Activated gamma-delta T cell (primary cell): Measurements from ENCODE around the gene CCDC60.
"Not testable (repeated sequence)": the region's sequence is repeated elsewhere in the genome, so short reads cannot be mapped to it uniquely, and the experiment has no call there.

Experiments used
- DNase-seq: peaks from one replicate; lab custom pipeline; 2025; lab: John Stamatoyannopoulos, UW

Gene CCDC60

GRCh38 chr12:119338593-119339363, 4.2 kb downstream of the CCDC60 start:
- DNase-seq: no peak

DNA sequence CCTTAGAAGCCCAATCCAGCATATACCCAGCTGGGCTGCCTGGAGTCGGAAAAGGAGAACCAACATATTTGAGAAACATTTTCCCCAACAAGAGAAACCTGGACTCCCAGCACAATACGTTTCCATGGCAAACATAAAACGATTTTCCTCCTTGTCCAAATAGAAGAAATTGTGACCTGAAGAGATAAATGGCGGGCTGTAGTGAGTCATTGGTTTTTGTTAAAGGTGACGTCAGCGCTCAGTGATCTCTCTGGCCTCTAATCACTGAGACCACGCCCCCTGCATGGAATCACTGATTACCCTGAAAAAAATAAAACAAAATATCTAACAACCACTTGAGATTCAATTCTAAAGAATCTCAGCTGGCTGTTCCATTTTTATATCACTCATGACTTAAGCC, 6.0 kb downstream of the CCDC60 start:
- DNase-seq: no peak

DNA sequence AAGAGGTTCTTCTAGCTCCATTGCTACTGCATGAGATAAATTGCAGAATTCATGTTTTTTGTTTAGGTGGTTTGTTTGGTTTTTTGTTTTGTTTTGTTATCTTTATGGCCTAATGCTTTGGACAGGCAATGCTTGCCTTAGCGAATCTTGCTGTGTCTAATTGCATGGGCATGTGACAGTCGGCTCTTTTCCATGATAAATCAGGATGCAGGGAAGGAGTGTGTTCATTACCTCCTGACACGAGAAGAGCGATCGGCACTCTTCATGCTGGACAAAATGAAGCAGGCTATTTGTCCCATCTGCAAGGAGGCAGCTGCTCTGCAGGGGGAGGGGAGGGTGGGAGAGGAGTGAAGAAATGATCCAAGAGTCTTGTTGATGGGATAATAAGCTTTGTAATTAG, 6.5 kb downstream of the CCDC60 start:
- DNase-seq: no peak

DNA sequence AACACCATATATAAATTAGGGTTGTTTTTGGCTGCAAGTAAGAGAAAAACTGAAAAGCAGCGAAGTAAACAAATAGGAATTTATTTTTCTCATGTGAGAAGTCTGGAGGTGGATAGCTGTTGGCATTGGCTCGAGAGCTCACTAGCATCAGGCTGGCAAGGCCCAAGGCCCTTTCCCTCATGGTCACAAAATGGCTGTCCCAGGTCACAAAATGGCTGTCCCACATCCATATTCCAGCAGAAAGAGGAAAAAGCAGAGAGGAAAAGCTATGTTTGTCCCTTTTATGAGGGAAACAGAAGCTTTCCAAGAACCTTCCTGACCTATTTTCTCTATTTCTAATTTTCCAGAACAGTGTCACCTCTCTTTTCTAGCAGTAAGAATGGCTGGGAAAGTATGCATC, 7.5 kb downstream of the CCDC60 start:
- DNase-seq: no peak

DNA sequence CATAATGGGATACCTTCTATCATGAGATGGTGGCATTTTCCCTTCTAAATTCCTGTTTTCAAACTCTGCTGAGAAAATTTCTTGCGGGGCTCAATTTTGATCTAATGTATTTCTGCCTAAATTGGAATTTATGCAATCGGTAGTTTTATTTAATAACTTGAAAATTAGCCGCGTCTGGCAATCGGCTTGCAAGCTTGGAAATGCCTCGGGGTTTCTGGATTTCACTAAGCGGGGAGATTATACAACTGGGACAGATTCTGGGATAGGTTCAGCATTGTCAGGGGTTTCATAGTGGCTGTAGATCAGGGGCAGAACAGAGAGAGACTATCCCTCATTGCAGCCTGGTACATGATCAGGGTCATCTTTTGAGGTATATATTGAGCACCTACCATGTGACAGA, 8.6 kb downstream of the CCDC60 start:
- DNase-seq: no peak

DNA sequence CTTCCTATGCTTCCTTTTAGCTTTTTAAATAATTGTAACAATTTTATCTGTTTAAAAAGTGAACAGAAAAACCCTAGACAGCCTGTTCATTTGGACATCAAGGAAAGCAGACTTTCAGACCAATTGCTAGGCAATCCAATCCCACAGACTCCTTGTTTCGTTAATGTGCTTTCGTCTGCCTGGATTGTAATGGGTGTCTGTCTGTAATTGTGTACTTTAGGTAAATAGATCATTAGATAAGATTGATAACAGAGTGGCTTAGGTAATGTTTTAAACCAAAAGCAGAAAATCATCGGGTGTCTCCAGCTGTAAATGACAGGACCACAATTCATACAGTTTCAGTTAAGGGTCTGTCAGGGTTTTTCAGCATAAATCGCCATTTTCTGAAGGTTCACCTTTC, 19.6 kb downstream of the CCDC60 start:
- no peak for DNase-seq

GRCh38 chr12:119360366-119360765, 25.8 kb downstream of the CCDC60 start:
- DNase-seq: not testable (repeated sequence)

- no peak for DNase-seq
Observed at GRCh38 chr12:119363037-119363436, 28.5 kb downstream of the CCDC60 start.

DNA sequence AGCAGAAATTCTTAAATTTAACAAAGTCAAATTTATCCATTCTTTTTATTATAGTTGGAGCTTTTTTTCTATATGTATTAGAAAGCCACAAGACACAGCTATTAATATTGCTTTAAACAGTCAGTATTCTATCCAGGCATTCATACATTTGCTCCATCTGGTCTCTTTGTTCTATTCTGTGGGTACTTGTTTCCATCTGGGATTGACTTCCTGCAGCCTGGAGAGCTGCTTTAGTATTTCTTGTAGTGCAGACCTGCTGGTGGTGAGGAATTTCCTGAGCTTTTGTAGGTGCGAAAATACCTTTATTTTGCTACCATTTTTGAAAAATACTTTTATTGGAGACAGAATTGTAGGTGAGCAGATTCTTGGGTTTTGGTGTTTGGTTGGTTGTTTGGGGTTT, 29.0 kb downstream of the CCDC60 start:
- no peak for DNase-seq

DNA sequence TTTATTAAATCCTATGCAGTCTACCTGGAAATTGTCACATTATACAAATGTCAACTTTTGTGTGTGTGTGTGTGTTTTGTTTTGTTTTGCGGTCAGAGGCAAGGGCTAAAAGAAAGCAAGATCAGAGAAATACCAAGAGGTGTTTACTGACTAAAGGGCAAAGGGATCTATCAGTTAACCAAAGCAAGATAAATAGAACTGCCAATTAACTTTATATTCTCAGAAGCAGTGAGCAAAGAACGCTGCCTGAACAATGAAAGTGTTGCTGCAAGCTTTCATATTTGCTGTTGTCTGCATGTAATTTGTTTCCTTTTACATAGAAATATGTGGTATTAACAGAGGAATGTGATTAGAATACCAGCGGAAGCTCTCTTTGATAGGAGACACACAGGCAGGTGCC, 30.9 kb downstream of the CCDC60 start:
- DNase-seq: no peak

DNA sequence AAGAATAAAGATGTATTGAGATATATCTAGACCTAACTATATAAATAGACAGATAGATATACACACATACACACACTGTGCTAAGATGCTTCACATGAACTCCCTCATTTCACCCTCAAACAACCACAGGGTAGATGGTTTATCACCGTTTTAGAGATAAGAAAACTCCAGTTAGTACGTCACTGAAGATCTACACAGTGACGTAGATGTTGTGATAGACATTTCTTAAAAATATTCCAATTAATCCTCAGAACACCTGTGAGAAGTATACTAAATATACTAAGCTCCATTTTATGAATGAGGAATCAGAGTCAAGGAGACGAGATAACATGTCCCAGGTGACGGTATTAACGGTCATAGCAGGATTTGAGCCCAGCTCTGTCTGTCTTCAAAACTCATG, 31.5 kb downstream of the CCDC60 start:
- DNase-seq: no peak

DNA sequence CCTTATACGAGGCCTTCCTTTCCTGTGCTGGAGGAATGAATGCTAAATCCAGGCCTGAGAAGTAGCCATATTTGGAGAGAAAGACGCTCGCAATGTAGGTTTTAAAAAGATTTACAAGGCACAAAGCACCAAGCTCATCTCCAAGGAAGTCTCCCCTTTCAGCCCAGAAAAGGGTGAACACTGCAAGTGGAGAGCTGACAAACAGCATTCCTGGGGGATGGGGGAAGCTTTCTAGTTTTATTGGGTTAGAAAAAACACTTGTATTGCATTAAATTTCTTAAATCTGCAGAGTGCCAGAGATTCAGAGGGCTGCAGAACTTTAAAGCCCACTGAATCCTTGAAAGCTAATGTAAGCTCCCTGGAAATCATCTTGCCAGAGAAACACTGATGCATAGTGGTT, 34.6 kb downstream of the CCDC60 start:
- DNase-seq: no peak

DNA sequence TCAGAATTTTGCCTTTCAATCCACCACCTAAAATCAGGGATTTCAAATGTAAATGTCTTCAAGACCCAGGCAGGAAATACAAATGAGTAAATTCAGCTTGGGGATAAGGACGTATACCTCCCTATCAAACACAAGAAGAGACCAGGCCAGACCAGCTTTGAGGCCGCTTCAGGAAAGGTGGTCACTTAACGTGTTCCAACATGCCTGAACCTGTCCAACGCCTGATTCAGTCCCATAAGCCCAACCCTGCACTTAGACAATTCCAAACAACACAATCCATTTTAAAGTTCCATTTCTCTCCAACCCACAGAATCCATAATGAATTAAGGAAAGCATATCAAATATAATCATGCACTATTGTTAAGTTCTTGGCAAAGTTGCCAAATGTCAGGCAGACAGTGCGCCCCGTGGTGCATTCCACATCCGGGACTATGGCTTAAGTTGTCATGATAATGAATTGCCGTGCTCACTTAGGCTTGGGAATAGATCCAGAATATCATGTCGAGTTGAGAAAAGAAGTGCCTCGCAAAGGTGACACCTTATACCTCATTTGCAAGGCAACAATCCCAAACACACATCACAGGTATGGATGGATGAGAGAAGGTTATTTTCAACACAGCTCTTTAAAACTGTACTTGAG, 35.5 kb downstream of the CCDC60 start:
- no peak for DNase-seq

- DNase-seq: no peak
Observed at GRCh38 chr12:119372540-119372939, 38.0 kb downstream of the CCDC60 start.

DNA sequence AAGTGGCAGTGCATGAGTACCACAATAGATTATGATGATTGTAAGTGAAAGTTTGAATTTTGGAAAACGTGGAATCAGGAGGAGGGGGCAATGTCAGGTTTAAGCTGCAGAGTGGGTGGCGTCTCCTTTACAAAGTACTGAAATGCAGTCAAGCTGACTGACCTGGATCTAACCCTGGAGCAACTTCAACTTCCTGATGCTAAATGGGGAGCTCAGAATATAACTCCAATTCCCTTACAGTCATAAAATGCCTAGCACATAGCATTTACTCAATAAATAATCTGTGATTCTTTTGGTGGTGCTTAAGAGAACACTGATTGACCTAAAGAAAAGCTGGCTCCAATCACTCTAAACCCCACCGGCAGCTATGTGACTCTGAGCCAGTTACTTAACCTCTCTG, 38.5 kb downstream of the CCDC60 start:
- no peak for DNase-seq

- no peak for DNase-seq
Observed at GRCh38 chr12:119373666-119374065, 39.1 kb downstream of the CCDC60 start.

GRCh38 chr12:119374635-119375034, 40.1 kb downstream of the CCDC60 start:
- no peak for DNase-seq

GRCh38 chr12:119375075-119375882, 40.8 kb downstream of the CCDC60 start:
- no peak for DNase-seq

DNA sequence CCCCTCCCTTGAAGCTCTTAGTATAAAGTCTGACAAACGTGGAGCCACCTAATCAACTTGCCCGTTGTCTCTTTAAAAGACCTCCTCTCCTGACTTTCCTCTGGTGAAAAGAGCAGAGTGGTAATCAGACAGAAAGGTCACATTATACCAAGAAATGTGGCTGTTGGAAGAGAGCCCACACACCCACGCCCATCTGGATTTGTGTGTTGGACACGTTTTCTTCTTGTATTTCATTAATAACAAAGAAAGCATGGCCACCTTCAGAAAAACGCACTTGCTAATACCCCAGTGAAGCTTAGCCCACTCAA, 41.3 kb downstream of the CCDC60 start:
- no peak for DNase-seq

GRCh38 chr12:119378903-119379302, 44.4 kb downstream of the CCDC60 start:
- DNase-seq: no peak

GRCh38 chr12:119381471-119382235, 47.1 kb downstream of the CCDC60 start:
- DNase-seq: no peak

GRCh38 chr12:119383206-119383605, 48.7 kb downstream of the CCDC60 start:
- no peak for DNase-seq
